ENCODE measurements around the gene GLP2R.

GLP2R gene

GRCh38 chr17:9926150-9926804, 100.6 kb downstream of the GLP2R start:
- no peak for DNase-seq

- no peak for DNase-seq
Observed at GRCh38 chr17:9928601-9929333, 103.0 kb downstream of the GLP2R start.

- no peak for DNase-seq
Observed at GRCh38 chr17:9929871-9930270, 104.1 kb downstream of the GLP2R start.

- no peak for DNase-seq
Observed at GRCh38 chr17:9931144-9931741, 105.5 kb downstream of the GLP2R start.

- DNase-seq = no peak
Observed at GRCh38 chr17:9932491-9932890, 106.8 kb downstream of the GLP2R start.

- DNase-seq = no peak
Observed at GRCh38 chr17:9934331-9934730, 108.6 kb downstream of the GLP2R start.

- no peak for DNase-seq
Observed at GRCh38 chr17:9935408-9935807, 109.7 kb downstream of the GLP2R start.

- DNase-seq = no peak
Observed at GRCh38 chr17:9936095-9936494, 110.4 kb downstream of the GLP2R start.

GRCh38 chr17:9937241-9937761, 111.6 kb downstream of the GLP2R start:
- DNase-seq = no peak

GRCh38 chr17:9937901-9938300, 112.2 kb downstream of the GLP2R start:
- DNase-seq = no peak

GRCh38 chr17:9938764-9939163, 113.0 kb downstream of the GLP2R start:
- DNase-seq = no peak

- no peak for DNase-seq
Observed at GRCh38 chr17:9940841-9941240, 115.1 kb downstream of the GLP2R start.

GRCh38 chr17:9941305-9941704, 115.6 kb downstream of the GLP2R start:
- DNase-seq = no peak

Measured in activated CD8-positive, alpha-beta memory T cell treated with anti-CD3 and anti-CD28 coated beads, Interleukin-2, amount 50 U/mL, for 48 hours (primary cell).